HepG2 (cell line): ENCODE data around the gene NEURL1B. TPM values are rescaled to one million over a fixed set of nuclear protein-coding genes. Genes with fewer than 3 reads are reported as not detected.

Experiments
- CCDC6 ChIP-seq: sonication (generic); formaldehyde crosslinking; IDR thresholded peaks from 2 replicates; pipeline ENCODE4 v1.8.1; 2022; ENCODE audit warnings: mild to moderate bottlenecking, missing genetic modification reagents, moderate library complexity
- GABPA ChIP-seq, 2 experiments: IDR thresholded peaks; 2 replicates each; pipeline ENCODE4 v1.6.1; 2011 to 2016; ENCODE audit warnings: low read depth in 2 of 2, low read length in 1 of 2, missing biosample characterization in 1 of 2, missing genetic modification characterization in 1 of 2
- HOXA9 ChIP-seq: sonication (generic); formaldehyde crosslinking; IDR thresholded peaks from 2 replicates; pipeline ENCODE4 v1.8.1; 2022; ENCODE audit warnings: missing genetic modification reagents, mild to moderate bottlenecking, moderate library complexity, borderline replicate concordance
- JUND ChIP-seq: sonication (generic); formaldehyde crosslinking; IDR thresholded peaks from 2 replicates; pipeline ENCODE4 v1.8.0; 2022; ENCODE audit warnings: mild to moderate bottlenecking, missing genetic modification reagents
- NR1H2 ChIP-seq: sonication (generic); formaldehyde crosslinking; IDR thresholded peaks from 2 replicates; pipeline ENCODE4 v1.8.1; 2022; ENCODE audit warnings: low read depth, missing genetic modification reagents, borderline replicate concordance
- RFXAP ChIP-seq: sonication (generic); formaldehyde crosslinking; IDR thresholded peaks from 2 replicates; pipeline ENCODE4 v1.4.0; 2020; ENCODE audit warnings: missing genetic modification reagents, borderline replicate concordance
- SAFB2 ChIP-seq: sonication (generic); formaldehyde crosslinking; IDR thresholded peaks from 2 replicates; pipeline ENCODE4 v1.5.1; 2020; ENCODE audit warnings: missing genetic modification reagents, low read depth, mild to moderate bottlenecking, borderline replicate concordance
- TBP ChIP-seq: sonication (generic); formaldehyde crosslinking; IDR thresholded peaks from 2 replicates; pipeline ENCODE4 v1.5.0; 2020; ENCODE audit warnings: missing genetic modification reagents
- TCF12 ChIP-seq, 2 experiments: fragments of 450-650 bp in 1 of 2; sonication (generic) in 1 of 2; formaldehyde crosslinking in 1 of 2; IDR thresholded peaks; 2 replicates each; pipeline versions ENCODE4 v1.6.1 to v1.8.0; 2017 to 2022; ENCODE audit warnings: antibody characterized with exemption in 1 of 2, mild to moderate bottlenecking in 1 of 2, missing genetic modification reagents in 1 of 2, moderate library complexity in 1 of 2
- ZFP1 ChIP-seq: IDR thresholded peaks from 2 replicates; pipeline ENCODE4 v1.6.1; 2016
- ZNF468 ChIP-seq: sonication (generic); formaldehyde crosslinking; IDR thresholded peaks from 2 replicates; pipeline ENCODE4 v1.8.0; 2022; ENCODE audit warnings: mild to moderate bottlenecking, moderate library complexity, missing genetic modification reagents
- ZNF747 ChIP-seq: sonication (generic); formaldehyde crosslinking; IDR thresholded peaks from 2 replicates; pipeline ENCODE4 v1.8.1; 2023; ENCODE audit warnings: missing genetic modification reagents, mild to moderate bottlenecking, borderline replicate concordance
- polyA plus RNA-seq, 8 experiments: library from polyadenylated mRNA; depleted of rRNA in 3 of 8; stranded (reverse) in 7 of 8; unstranded in 1 of 8; fragments of >200 nt; fragmentation: Illumina TruSeq in 4 of 8; extraction: Trizol in 4 of 8; gene quantifications; 2 replicates each; pipeline versions ENCODE4 v1.2.1 to v1.2.3, GENCODE V29; 2011 to 2016; ENCODE audit warnings: low read depth in 4 of 8, missing spikeins in 1 of 8, mixed read lengths in 1 of 8; ENCODE audit not compliant: insufficient read depth in 1 of 8
- total RNA-seq, 5 experiments: library from RNA; depleted of rRNA; stranded (reverse); fragments of >200 nt; fragmentation: Illumina TruSeq; extraction: Trizol; gene quantifications; 2 replicates each; pipeline ENCODE4 v1.2.3, GENCODE V29; 2016; ENCODE audit warnings: low read depth in 1 of 5
- TF ChIP-seq, protein P1 (sequence below): sonication (generic); formaldehyde crosslinking; IDR thresholded peaks from 2 replicates; pipeline ENCODE4 v1.4.0; 2020; ENCODE audit warnings: mild to moderate bottlenecking, low read depth, missing genetic modification reagents
- TF ChIP-seq, protein P2 (sequence below): sonication (generic); formaldehyde crosslinking; IDR thresholded peaks from 2 replicates; pipeline ENCODE4 v1.8.1; 2022; ENCODE audit warnings: mild to moderate bottlenecking, missing genetic modification reagents
- TF ChIP-seq, protein P3 (sequence below): sonication (generic); formaldehyde crosslinking; IDR thresholded peaks from 2 replicates; pipeline ENCODE4 v1.5.0; 2020; ENCODE audit warnings: missing genetic modification reagents
- TF ChIP-seq, protein P4 (sequence below), 2 experiments: sonication (generic) in 1 of 2; formaldehyde crosslinking in 1 of 2; IDR thresholded peaks; 2 replicates each; pipeline versions ENCODE4 v1.4.0 to v1.6.1; 2018 to 2020; ENCODE audit warnings: missing genetic modification reagents in 2 of 2, borderline replicate concordance in 1 of 2, low read depth in 1 of 2, mild to moderate bottlenecking in 1 of 2, missing biosample characterization in 1 of 2
- TF ChIP-seq, protein P5 (sequence below): sonication (generic); formaldehyde crosslinking; IDR thresholded peaks from 2 replicates; pipeline ENCODE4 v1.8.1; 2023; ENCODE audit warnings: mild to moderate bottlenecking, missing genetic modification reagents

NEURL1B gene
- total and polyA plus RNA-seq, 2 of the 13 experiments (the other 11 are each of a cell fraction or from before 2014, with no cell fraction given): 0.09 to 0.13 TPM

DNA sequence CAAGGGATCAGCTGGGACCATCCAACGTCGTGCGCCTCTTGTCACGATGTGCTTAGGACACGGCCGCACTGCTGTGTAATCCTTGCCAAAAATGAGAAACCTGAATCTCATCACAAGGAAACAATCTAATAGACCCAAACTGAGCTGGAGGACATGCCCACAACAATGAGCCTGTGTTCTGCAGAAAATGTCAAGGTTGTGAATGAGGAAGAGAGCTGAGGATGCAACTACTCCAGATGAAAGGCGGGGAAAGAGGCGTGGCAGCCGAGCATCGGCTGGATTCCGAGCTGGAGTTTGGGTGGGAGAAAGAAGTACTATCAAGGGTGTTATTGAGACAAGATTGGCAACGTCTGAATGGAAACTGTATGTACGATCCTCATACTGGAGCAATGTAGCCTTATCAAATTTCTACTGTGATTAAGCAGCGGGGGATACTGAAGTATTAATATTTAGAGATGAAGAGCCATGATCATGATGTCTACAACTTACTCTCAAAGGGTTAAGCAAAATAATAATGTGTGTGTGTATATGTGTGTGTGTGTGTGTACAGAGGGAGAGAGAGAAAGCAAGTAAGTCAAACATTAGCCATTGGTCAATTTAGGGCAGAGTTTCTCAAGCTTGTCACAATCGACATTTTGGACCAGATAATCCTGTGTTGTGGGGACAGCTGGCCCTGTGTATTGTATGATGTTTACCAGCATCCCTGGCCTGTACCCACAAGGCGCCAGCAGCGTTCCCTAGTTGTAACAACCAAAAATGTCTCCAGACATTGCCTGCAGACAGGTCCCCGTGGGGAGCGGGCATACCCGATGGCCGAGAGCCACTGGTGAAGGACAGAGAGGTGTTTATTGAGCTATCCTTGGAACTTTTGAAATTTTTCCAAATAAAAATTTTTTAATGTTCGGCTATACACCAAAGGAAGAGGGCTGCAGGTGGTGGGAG is 83.5 kb downstream of the NEURL1B start (continued):
- TF ChIP-seq, protein P1, sequence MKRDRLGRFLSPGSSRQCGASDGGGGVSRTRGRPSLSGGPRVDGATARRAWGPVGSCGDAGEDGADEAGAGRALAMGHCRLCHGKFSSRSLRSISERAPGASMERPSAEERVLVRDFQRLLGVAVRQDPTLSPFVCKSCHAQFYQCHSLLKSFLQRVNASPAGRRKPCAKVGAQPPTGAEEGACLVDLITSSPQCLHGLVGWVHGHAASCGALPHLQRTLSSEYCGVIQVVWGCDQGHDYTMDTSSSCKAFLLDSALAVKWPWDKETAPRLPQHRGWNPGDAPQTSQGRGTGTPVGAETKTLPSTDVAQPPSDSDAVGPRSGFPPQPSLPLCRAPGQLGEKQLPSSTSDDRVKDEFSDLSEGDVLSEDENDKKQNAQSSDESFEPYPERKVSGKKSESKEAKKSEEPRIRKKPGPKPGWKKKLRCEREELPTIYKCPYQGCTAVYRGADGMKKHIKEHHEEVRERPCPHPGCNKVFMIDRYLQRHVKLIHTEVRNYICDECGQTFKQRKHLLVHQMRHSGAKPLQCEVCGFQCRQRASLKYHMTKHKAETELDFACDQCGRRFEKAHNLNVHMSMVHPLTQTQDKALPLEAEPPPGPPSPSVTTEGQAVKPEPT (CRISPR knock-in tag): no peak
- no peak for TF ChIP-seq TBP (CRISPR knock-in tag)
- no peak for TF ChIP-seq ZFP1 (CRISPR knock-in tag)
- TF ChIP-seq, protein P2, sequence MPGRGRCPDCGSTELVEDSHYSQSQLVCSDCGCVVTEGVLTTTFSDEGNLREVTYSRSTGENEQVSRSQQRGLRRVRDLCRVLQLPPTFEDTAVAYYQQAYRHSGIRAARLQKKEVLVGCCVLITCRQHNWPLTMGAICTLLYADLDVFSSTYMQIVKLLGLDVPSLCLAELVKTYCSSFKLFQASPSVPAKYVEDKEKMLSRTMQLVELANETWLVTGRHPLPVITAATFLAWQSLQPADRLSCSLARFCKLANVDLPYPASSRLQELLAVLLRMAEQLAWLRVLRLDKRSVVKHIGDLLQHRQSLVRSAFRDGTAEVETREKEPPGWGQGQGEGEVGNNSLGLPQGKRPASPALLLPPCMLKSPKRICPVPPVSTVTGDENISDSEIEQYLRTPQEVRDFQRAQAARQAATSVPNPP (CRISPR knock-in tag): no peak
- TF ChIP-seq, protein P3, sequence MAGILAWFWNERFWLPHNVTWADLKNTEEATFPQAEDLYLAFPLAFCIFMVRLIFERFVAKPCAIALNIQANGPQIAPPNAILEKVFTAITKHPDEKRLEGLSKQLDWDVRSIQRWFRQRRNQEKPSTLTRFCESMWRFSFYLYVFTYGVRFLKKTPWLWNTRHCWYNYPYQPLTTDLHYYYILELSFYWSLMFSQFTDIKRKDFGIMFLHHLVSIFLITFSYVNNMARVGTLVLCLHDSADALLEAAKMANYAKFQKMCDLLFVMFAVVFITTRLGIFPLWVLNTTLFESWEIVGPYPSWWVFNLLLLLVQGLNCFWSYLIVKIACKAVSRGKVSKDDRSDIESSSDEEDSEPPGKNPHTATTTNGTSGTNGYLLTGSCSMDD (CRISPR knock-in tag): no peak
- no peak for TF ChIP-seq NR1H2 (CRISPR knock-in tag)
- TF ChIP-seq, protein P4, sequence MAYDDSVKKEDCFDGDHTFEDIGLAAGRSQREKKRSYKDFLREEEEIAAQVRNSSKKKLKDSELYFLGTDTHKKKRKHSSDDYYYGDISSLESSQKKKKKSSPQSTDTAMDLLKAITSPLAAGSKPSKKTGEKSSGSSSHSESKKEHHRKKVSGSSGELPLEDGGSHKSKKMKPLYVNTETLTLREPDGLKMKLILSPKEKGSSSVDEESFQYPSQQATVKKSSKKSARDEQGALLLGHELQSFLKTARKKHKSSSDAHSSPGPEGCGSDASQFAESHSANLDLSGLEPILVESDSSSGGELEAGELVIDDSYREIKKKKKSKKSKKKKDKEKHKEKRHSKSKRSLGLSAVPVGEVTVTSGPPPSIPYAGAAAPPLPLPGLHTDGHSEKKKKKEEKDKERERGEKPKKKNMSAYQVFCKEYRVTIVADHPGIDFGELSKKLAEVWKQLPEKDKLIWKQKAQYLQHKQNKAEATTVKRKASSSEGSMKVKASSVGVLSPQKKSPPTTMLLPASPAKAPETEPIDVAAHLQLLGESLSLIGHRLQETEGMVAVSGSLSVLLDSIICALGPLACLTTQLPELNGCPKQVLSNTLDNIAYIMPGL (CRISPR knock-in tag; IDR thresholded peaks at IDR 0.05; ENCODE audit: borderline replicate concordance in 1 of 2, low read depth in 1 of 2): no peak
- no peak for TF ChIP-seq TCF12 (IDR thresholded peaks at IDR 0.05)
- 0 out of 2 replicates have a peak, but pooled peaks have one; percentile 33 for TF ChIP-seq TCF12 (CRISPR knock-in tag; IDR thresholded peaks at IDR 0.05)
- no peak for TF ChIP-seq SAFB2
- no peak for TF ChIP-seq CCDC6 (CRISPR knock-in tag)
- TF ChIP-seq ZNF468 (CRISPR knock-in tag): no peak
- TF ChIP-seq RFXAP (CRISPR knock-in tag): no peak
- no peak for TF ChIP-seq GABPA (IDR thresholded peaks at IDR 0.05; ENCODE audit: low read depth, low read length)
- peak; percentile 39; the same call in 1 of the 2 replicates for TF ChIP-seq GABPA (CRISPR knock-in tag; IDR thresholded peaks at IDR 0.05; ENCODE audit: low read depth)
- TF ChIP-seq ZNF747 (CRISPR knock-in tag): no peak
- TF ChIP-seq, protein P5, sequence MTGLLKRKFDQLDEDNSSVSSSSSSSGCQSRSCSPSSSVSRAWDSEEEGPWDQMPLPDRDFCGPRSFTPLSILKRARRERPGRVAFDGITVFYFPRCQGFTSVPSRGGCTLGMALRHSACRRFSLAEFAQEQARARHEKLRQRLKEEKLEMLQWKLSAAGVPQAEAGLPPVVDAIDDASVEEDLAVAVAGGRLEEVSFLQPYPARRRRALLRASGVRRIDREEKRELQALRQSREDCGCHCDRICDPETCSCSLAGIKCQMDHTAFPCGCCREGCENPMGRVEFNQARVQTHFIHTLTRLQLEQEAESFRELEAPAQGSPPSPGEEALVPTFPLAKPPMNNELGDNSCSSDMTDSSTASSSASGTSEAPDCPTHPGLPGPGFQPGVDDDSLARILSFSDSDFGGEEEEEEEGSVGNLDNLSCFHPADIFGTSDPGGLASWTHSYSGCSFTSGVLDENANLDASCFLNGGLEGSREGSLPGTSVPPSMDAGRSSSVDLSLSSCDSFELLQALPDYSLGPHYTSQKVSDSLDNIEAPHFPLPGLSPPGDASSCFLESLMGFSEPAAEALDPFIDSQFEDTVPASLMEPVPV (CRISPR knock-in tag): no peak
- TF ChIP-seq HOXA9: no peak
- no peak for TF ChIP-seq JUND (CRISPR knock-in tag)
